ENCODE measurements around the gene OR2H2. TPM values are rescaled to one million over a fixed set of nuclear protein-coding genes. Genes with fewer than 3 reads are reported as not detected.

Gene OR2H2
- total RNA-seq, 2 experiments from 2014 or later: not detected

- Mint-ChIP-seq H3K27me3 (peaks cover 52% of the 10 kb centered on the region), H3K27ac (no peak overlapping the region), H3K4me3 (peak overlapping the region; percentile 79), H3K9me3 (no peaks in the 10 kb centered on the region), H3K36me3 (ENCODE audit: low read depth) (peaks cover 10% of the 10 kb centered on the region), H3K4me1 (peaks cover 39% of the 10 kb centered on the region)
- ChIA-PET POLR2A (no interaction called here), CTCF (interaction anchor here (0.6 to 5.1 kb wide), 5 partner anchors 10 to 26 kb away, joined by 3 to 24 read pairs (median 11); no protein-coding TSS in a partner anchor)
- peak; percentile 45 for DNase-seq
These were observed 43.0 kb downstream of the OR2H2 start for GRCh38 chr6:29627755-29628418.

DNA sequence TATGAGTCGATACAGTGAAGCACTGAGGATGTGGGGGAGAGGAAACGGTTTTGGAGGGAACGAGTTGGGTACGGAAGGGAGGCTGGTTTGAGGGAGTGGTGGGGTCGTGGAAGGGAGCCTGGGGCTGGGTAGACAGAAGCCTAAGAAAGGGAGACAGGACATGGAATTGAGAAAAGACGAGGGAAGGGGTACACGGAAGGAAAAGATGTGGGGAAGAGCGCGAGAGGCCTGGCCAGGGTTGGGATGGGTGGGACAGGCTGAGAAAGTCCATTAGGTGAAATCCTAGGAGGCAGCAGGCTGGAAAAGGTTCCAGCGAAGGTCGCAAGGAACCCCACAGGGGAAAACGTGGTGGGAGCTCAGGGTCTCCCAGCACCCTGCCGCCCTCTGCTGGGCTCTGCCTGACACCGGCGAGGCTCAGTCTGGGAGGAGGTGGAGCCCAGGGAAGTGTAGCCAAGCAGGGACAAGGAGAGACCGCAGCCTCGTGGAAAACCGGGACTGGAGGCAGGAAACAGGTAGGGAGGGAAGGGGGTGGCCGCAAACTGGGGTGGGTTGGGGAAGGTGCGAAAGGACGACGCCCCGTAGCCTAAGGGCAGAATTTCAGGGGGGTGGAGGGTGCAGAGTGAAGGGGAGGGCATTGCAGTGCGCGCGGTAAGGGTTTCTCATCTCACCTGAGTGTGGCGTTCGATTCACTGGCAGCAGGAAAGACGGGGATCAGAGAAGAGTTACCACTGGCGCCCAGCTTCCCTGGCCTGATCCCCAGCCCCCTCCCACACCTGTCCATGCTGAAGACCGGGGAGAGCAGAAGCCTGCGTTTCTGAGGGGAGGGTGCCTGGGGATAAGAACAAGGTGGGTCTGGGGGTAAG is 43.7 kb downstream of the OR2H2 start:
- peak; percentile 55 for DNase-seq
- Mint-ChIP-seq H3K4me1 (peaks cover 45% of the 10 kb centered on the region), H3K9me3 (no peaks in the 10 kb centered on the region), H3K27ac (no peak overlapping the region), H3K4me3 (peak overlapping the region; percentile 79), H3K36me3 (ENCODE audit: low read depth) (peaks cover 10% of the 10 kb centered on the region), H3K27me3 (peaks cover 56% of the 10 kb centered on the region)
- ChIA-PET CTCF (interaction anchor here (0.6 to 5.1 kb wide), 8 partner anchors 9 to 31 kb away, joined by 3 to 24 read pairs (median 4); no protein-coding TSS in a partner anchor), POLR2A (interaction anchor here (1.0 kb wide), 1 partner anchor 17 kb away, joined by 3 read pairs; no protein-coding TSS in a partner anchor)

DNA sequence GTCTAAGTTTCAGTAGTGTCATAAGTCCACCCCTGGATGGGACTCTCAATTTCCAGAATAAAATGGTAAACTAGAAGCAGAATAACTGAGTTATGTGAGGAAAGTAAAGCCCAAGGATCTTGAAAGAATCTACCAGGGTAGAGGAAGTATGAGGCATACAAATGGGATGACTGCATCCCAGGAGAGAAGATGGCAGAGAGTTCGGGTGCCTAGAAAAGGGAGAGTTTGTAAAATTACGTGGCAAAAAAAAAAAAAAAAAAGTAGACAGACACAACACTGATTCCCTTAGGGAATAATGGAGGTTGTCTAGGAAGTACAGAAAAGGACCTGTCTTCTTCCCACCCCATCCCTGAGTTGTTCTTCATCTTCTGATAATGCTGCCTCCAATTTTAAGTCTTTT is 44.6 kb downstream of the OR2H2 start:
- peaks cover 46% of the 10 kb centered on the region for H3K4me1 Mint-ChIP-seq
- POLR2A ChIA-PET: interaction anchor here (1.0 kb wide), 1 partner anchor 18 kb away, joined by 3 read pairs; no protein-coding TSS in a partner anchor

GRCh38 chr6:29630315-29630714 is 45.4 kb downstream of the OR2H2 start:
- Mint-ChIP-seq H3K36me3 (ENCODE audit: low read depth) (peaks cover 10% of the 10 kb centered on the region), H3K27me3 (peaks cover 59% of the 10 kb centered on the region), H3K27ac (no peak overlapping the region), H3K4me3 (no peak overlapping the region), H3K9me3 (no peaks in the 10 kb centered on the region), H3K4me1 (peaks cover 46% of the 10 kb centered on the region)
- POLR2A ChIA-PET: no interaction called here
- DNase-seq: no peak
- CTCF ChIA-PET: interaction anchor here (1.9 to 5.1 kb wide), 3 partner anchors 11 to 24 kb away, joined by 6 to 24 read pairs (median 12); no protein-coding TSS in a partner anchor

More for the DNA sequence above, 44.6 kb downstream of the OR2H2 start:
- peaks cover 10% of the 10 kb centered on the region for H3K36me3 Mint-ChIP-seq (ENCODE audit: low read depth)
- H3K27ac Mint-ChIP-seq: no peak overlapping the region
- no peak overlapping the region for H3K4me3 Mint-ChIP-seq
- no peak for DNase-seq
- CTCF ChIA-PET: interaction anchor here (1.9 to 5.1 kb wide), 4 partner anchors 11 to 25 kb away, joined by 6 to 24 read pairs (median 9); no protein-coding TSS in a partner anchor
- peaks cover 61% of the 10 kb centered on the region for H3K27me3 Mint-ChIP-seq
- H3K9me3 Mint-ChIP-seq: no peaks in the 10 kb centered on the region

DNA sequence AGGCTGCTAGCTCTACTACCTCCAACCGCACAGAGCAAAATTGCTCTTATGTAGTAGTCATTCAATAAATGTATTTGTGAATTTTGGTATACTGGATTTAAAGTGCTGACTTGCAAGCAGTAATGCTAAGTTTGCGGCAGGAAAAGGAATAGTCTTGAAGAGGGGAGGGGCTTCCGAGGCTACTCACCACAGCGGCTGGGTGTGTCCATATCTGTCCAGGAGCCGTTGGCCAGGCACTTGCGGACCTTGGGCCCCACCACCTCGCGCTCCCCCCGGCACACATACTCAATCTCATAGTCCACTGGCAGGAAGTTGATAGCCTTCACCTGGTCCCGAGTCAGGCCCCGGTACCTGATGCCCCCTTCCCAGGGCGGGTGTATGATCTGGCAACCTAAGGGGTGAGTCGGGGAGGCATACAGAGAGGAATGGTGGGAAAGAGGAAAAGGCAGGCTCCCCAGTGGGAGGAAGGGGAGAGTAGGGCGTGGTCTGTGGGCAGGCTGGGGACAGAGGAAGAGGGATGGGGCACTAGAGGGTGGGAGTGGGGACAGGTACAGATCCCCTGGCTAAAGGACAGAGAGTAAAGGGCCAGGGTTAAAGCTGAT is 46.4 kb downstream of the OR2H2 start:
- Mint-ChIP-seq H3K36me3 (ENCODE audit: low read depth) (peaks cover 10% of the 10 kb centered on the region), H3K9me3 (no peaks in the 10 kb centered on the region), H3K27me3 (peaks cover 51% of the 10 kb centered on the region), H3K4me3 (peak overlapping the region; percentile 79), H3K27ac (peak overlapping the region; percentile 57), H3K4me1 (peaks cover 46% of the 10 kb centered on the region)
- DNase-seq: no peak
- ChIA-PET CTCF (interaction anchor here (0.9 to 5.1 kb wide), 3 partner anchors 19 to 23 kb away, joined by 3 to 24 read pairs (median 12); no protein-coding TSS in a partner anchor), POLR2A (no interaction called here)

GRCh38 chr6:29631860-29632731 is 47.2 kb downstream of the OR2H2 start:
- peaks cover 46% of the 10 kb centered on the region for H3K27me3 Mint-ChIP-seq
- ChIA-PET CTCF (interaction anchor here (0.6 to 5.1 kb wide), 6 partner anchors 10 to 522 kb away, joined by 3 to 24 read pairs (median 7); no protein-coding TSS in a partner anchor), POLR2A (interaction anchor here (1.2 to 1.3 kb wide), 4 partner anchors 9 to 76 kb away, joined by 3 to 11 read pairs (median 4); no protein-coding TSS in a partner anchor)
- H3K36me3 Mint-ChIP-seq (ENCODE audit: low read depth): peaks cover 10% of the 10 kb centered on the region
- DNase-seq: peak; percentile 64
- peaks cover 46% of the 10 kb centered on the region for H3K4me1 Mint-ChIP-seq
- H3K4me3 Mint-ChIP-seq: peak overlapping the region; percentile 79
- H3K27ac Mint-ChIP-seq: peak overlapping the region; percentile 57
- no peaks in the 10 kb centered on the region for H3K9me3 Mint-ChIP-seq

DNA sequence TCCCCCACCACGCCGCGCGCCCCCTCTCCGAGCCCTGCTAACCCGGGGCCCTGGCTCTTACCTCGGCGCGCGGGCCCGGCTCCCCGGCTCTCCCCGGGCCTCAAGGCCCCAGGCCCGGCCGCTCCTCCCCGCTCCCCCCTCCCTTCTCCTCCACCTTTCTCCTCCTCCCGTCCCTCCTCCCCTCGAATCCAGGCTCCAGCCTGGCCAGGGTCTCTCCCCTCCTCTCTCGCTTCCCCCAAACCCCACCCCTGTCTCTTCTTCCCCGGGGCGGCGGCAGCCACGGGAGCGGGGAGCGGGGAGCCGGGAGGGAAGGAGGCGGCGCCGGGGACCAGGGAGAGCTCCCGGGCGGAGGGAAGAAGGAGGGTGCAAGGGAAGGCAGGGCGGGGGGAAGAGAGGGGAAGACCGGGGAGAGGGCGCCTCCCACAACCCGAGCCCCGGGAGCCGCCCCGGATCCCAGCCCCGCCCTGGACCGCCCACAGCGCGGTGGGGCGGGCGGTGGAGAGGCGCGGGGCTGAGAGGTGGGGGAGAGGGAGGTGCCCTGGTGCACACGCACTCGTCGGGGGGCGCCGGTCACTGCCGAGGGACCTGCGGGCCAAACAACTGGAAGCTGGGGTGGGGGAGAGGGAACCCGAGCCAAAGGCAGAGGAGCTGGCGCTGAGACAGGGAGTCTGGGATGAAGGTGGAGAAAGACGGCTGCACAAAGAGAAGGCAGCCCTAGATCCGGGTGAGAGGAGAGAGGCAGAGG is 48.0 kb downstream of the OR2H2 start, which contains the start of gene GABBR1:
Gene GABBR1 (minus strand): TSS at position 395 of the 745 bp plus-strand sequence. CDS start 798 bp downstream, outside the sequence.
- Mint-ChIP-seq H3K36me3 (ENCODE audit: low read depth) (peaks cover 10% of the 10 kb centered on the region), H3K9me3 (no peaks in the 10 kb centered on the region), H3K4me1 (peaks cover 46% of the 10 kb centered on the region), H3K27me3 (peaks cover 49% of the 10 kb centered on the region), H3K4me3 (peak within 1 kb of the TSS; percentile 79), H3K27ac (peak within 1 kb of the TSS; percentile 57)
- CTCF ChIA-PET: interaction anchor here (0.6 to 2.2 kb wide), 7 partner anchors 9 to 522 kb away, joined by 3 to 16 read pairs (median 3); no protein-coding TSS in a partner anchor
- DNase-seq: peak; percentile 80
- POLR2A ChIA-PET: interaction anchor here (1.2 to 1.3 kb wide), 4 partner anchors 9 to 75 kb away, joined by 3 to 11 read pairs (median 4); no protein-coding TSS in a partner anchor

DNA sequence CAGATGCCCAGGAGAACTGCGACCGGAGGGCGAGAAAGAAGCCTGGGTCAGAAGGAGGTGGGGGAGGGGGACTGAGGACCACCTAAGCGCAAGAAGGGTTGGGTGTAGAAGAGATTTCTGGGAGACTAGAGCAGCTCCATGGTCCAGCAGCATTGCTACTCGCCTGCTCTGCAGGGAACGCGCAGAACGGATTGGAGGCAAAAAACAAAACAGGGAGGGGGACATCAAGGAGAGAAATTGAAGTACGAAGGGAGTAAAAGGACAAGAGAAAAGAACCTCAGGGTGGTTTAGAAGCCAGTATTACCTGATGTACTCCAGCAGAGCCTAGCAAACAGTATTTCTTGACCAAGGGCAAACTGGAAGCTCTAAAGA is 48.6 kb downstream of the OR2H2 start:
- CTCF ChIA-PET: interaction anchor here (1.1 to 2.2 kb wide), 5 partner anchors 8 to 21 kb away, joined by 3 to 16 read pairs (median 9); no protein-coding TSS in a partner anchor
- H3K27ac Mint-ChIP-seq: no peak overlapping the region

DNA sequence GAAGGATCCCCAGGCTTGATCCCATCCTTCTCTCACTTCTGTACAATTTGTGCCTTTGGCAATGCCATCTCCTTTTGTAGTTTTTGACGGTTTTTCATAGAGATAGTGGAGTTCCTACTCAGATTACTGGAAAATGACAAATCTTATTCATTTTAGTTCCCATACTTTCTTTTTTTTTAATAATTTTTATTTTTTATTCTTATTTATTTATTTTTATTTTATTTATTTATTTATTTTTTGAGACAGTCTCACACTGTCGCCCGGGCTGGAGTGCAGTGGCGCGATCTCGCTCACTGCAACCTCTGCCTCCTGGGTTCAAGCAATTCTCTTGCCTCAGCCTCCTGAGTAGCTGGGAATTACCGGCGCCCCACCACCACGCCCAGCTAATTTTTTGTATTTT is 52.3 kb downstream of the OR2H2 start:
- Mint-ChIP-seq H3K9me3 (no peaks in the 10 kb centered on the region), H3K36me3 (ENCODE audit: low read depth) (no peaks in the 10 kb centered on the region), H3K4me1 (peaks cover 21% of the 10 kb centered on the region), H3K27ac (no peak overlapping the region), H3K4me3 (no peak overlapping the region), H3K27me3 (peaks cover 18% of the 10 kb centered on the region)
- no peak for DNase-seq
- CTCF ChIA-PET: interaction anchor here (1.1 to 6.9 kb wide), 2 partner anchors 13 to 15 kb away, joined by 3 to 164 read pairs; no protein-coding TSS in a partner anchor
- POLR2A ChIA-PET: no interaction called here

More for the DNA sequence above, 48.6 kb downstream of the OR2H2 start:
- no peak for DNase-seq
- Mint-ChIP-seq H3K27me3 (peaks cover 46% of the 10 kb centered on the region), H3K4me1 (peaks cover 42% of the 10 kb centered on the region), H3K4me3 (peak overlapping the region; percentile 79), H3K9me3 (no peaks in the 10 kb centered on the region), H3K36me3 (ENCODE audit: low read depth) (peaks cover 10% of the 10 kb centered on the region)
- POLR2A ChIA-PET: interaction anchor here (1.0 to 1.3 kb wide), 5 partner anchors 8 to 796 kb away, joined by 3 to 11 read pairs (median 3); no protein-coding TSS in a partner anchor
